ENCODE data around the gene SCN9A.
"Not testable (repeated sequence)": the region's sequence is repeated elsewhere in the genome, so short reads cannot be mapped to it uniquely, and the experiment has no call there.

The SCN9A gene

DNA sequence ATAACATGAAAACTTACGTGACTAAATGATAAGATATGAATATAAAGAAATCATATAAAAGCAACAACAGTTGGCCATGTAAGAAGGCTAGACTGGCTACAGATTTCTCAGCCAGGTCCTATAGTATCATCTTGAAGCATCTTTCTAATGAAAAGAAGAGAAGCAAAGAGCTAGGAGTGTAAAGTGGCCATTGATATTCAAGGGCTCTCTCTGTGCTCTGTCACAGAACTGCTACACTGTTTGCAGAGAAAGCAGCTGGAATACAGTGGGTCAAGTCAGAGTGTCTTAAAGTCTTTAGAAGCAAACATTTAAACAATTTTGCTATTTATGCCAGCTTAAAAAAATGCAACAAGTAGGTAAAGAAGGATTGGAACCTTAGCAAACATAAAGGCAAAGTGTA lies 118.8 kb downstream of the SCN9A start:
- intact Hi-C loops (cut with DNase I) = no loop called here
- no peak for DNase-seq

GRCh38 chr2:166249318-166249717 lies 126.4 kb downstream of the SCN9A start:
- no peak for DNase-seq
- intact Hi-C loops (cut with DNase I) = no loop called here

- intact Hi-C loops (cut with DNase I) = no loop called here
- DNase-seq = no peak
Measured at GRCh38 chr2:166246901-166247300, 128.8 kb downstream of the SCN9A start.

DNA sequence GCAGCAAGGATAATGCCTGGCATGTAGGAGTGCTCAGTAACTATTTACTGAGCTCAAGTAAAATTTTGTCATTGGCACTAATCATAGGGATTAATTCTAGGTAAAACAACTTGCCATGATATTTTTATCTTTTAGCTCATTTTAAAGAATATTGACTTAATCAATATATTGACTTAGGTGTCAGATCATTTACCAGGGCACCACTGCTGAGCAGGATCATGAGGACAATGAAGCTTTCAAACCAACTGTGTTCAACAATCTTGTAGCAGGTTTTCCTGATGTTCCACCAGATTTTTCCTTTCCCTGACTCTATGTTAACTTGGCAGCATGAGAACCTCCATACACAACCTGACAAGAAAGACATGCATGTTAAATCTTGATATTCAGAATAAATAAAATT lies 133.4 kb downstream of the SCN9A start:
- intact Hi-C loops (cut with DNase I) = no loop called here
- no peak for DNase-seq

- intact Hi-C loops (cut with DNase I) = no loop called here
- peak in 1 of 10 donors; percentile 11 for DNase-seq
Measured at GRCh38 chr2:166240387-166241313, 135.1 kb downstream of the SCN9A start.

DNA sequence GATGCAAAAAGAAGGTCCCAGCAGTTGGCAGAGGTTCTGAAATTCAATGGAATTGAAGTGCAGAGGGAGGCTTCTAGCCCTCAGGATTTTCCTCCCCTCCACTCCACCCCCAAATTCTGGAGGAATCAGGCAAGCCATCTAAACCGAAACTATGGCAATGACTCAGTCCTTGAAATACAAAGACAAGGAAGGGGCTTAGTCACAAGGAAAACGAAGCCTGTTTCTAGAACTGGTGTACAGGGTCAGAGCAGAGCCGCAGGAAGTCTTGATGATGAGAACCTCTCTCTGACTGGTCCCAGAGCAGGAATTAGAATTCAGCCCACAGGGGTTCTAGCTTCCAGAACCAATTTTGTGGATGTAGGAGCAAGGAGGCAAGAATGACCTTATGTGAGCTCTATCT lies 136.2 kb downstream of the SCN9A start:
- DNase-seq = peak in 1 of 10 donors; percentile 29
- intact Hi-C loops (cut with DNase I) = no loop called here

DNA sequence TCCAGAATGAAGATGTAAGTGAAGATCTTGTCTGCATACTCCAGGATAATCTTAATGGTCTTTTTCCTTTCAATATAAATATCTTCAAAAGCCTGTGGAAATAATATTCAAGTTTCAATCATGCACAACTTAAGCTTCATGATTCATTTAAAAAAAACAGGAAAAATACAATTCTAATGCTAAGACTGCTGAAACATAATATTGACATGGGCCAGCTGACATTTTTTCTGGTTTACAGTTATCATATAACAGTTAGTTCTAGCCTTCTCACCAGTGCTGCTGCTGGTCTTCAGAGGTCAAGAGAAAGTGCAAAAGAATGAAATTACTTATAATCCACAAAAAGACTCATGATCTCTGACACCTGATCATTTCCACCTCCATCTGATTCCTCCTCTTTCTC lies 137.6 kb downstream of the SCN9A start:
- DNase-seq = no peak
- intact Hi-C loops (cut with DNase I) = no loop called here

DNA sequence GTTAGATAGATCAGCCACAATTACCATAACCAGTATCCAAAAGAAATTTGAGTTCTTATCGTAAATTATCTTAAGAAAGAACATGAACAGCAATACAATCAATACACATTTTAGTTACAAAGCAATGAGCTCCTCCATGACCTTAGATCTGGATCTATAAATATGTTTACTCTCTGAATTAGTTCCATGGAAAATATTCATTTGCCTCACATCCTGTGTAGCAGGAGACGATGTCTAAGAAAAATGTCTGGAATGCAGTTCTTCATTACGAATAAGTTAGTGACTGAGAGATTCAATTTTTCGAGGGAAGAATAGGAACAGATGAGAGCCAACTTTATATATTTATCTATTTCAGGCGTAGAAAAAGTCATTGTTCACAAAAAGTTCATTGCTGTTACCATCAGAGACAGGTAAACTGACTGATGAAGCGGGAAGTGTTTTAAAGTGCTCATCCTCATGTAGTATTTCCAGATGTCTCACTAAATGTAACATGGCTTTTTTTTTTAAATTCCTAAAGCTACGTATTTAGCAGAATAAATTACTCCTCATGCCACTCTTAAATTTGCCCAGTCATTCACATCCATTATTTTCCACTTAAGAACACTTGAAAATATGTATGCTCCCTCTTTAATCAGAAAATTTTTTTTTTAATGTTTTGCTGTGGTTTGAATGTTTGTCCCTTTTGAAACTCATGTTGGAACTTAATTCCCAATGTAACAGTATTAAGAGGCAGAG lies 141.5 kb downstream of the SCN9A start:
- intact Hi-C loops (cut with DNase I) = no loop called here
- DNase-seq = no peak

DNA sequence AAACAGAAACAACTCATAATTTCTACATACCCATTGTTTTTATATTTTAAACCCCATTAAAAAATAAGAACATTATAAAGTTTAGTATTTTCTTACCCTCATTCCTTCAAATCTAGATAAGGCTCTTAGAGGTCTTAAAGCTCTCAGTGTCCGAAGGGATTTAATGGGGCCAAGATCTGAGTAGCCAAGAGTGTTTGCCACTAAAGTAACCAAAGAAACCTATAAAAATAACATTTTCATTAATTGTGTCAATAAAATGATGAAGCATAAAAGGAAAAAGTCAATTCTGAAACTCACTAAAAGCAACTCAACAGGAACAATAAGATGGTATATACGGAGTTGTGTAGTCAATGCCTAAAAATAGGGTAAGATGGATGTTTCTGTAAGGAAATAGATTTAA lies 142.5 kb downstream of the SCN9A start:
- no peak for DNase-seq
- intact Hi-C loops (cut with DNase I) = no loop called here

GRCh38 chr2:166230724-166231070 lies 145.0 kb downstream of the SCN9A start:
- DNase-seq = no peak
- intact Hi-C loops (cut with DNase I) = no loop called here

- intact Hi-C loops (cut with DNase I) = no loop called here
- no peak for DNase-seq
Measured at GRCh38 chr2:166230024-166230723, 145.6 kb downstream of the SCN9A start.

GRCh38 chr2:166229678-166230023 lies 146.1 kb downstream of the SCN9A start:
- no peak for DNase-seq
- intact Hi-C loops (cut with DNase I) = no loop called here

- intact Hi-C loops (cut with DNase I) = no loop called here
Measured at GRCh38 chr2:166224197-166224596, 151.5 kb downstream of the SCN9A start.

GRCh38 chr2:166223298-166223697 lies 152.4 kb downstream of the SCN9A start:
- DNase-seq = no peak
- intact Hi-C loops (cut with DNase I) = no loop called here

More at GRCh38 chr2:166224197-166224596, 151.5 kb downstream of the SCN9A start:
- no peak for DNase-seq

DNA sequence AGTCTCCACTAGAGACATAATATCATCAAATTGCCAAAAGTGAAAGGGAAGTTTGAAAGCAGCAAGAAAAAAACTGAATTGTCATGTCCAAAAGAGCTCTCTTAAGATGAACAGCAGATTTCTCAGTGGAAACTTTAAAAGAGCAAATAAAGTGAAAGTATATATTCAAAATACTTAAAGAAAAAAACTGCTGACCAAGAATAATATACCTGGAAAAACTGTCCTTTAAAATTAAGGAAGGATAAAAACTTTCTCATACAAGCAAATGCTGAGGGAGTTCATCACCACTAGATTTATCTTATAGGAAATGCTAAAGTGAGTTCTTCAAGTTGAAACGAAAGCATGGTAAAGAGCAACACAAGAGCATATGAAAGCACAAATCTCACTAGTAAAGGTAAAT lies 164.7 kb downstream of the SCN9A start:
- intact Hi-C loops (cut with DNase I) = no loop called here

DNA sequence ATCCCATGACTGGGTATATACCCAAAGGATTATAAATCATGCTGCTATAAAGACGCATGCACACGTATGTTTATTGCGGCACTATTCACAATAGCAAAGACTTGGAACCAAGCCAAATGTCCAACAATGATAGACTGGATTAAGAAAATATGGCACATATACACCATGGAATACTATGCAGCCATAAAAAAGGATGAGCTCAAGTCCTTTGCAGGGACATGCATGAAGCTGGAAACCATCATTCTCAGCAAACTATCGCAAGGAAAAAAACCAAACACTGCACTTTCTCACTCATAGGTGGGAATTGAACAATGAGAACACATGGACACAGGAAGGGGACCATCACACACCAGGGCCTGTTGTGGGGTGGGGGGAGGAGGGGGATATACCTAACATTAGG lies 165.8 kb downstream of the SCN9A start:
- DNase-seq; intact Hi-C loops (cut with DNase I): not testable (repeated sequence)

More for the DNA sequence above, 164.7 kb downstream of the SCN9A start:
- DNase-seq = no peak

DNA sequence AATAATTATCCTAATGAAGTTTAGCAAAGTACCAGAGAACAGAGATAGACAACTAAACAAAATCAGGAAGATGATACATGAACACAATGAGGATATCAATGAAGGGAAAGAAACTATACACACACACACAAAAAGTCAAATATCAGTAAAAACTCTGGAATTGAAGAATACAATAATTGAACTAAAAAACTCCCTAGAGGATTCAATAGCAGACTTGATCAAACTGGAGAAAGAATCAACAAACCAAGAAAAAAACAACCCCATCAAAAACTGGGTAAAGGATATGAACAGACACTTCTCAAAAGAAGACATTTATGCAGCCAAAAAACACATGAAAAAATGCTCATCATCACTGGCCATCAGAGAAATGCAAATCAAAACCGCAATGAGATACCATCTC lies 166.4 kb downstream of the SCN9A start:
- intact Hi-C loops (cut with DNase I); DNase-seq: not testable (repeated sequence)

GRCh38 chr2:166206153-166206552 lies 169.6 kb downstream of the SCN9A start:
- intact Hi-C loops (cut with DNase I); DNase-seq: not testable (repeated sequence)

- intact Hi-C loops (cut with DNase I) = no loop called here
- DNase-seq = no peak
Measured at GRCh38 chr2:166202778-166203177, 173.0 kb downstream of the SCN9A start.

GRCh38 chr2:166197446-166197845 lies 178.3 kb downstream of the SCN9A start:
- DNase-seq = no peak
- intact Hi-C loops (cut with DNase I) = no loop called here

GRCh38 chr2:166193407-166193806 lies 182.3 kb downstream of the SCN9A start:
- DNase-seq = no peak
- intact Hi-C loops (cut with DNase I) = no loop called here
